Liver (tissue), 9 donors: Measurements from ENCODE around the gene ZMAT2. TPM values are rescaled to one million over a fixed set of nuclear protein-coding genes. Genes with fewer than 3 reads are reported as not detected.

Experiments
- DNase-seq: peaks from one replicate; pipeline ENCODE4 v3.0.0-alpha.2; 2017; ENCODE audit warnings: low spot score
- H3K27ac ChIP-seq, 2 donors: one replicate each; pipeline ENCODE4 v1.7.0; 2013; ENCODE audit warnings: inconsistent platforms in 2 of 2, low read length in 2 of 2, control low read depth in 1 of 2, low read depth in 1 of 2, mild to moderate bottlenecking in 1 of 2
- H3K27me3 ChIP-seq, 4 donors: one replicate each; pipeline versions ENCODE4 v1.6.1 to v1.7.0; 2013; ENCODE audit warnings: low read length in 3 of 4, inconsistent platforms in 1 of 4, mild to moderate bottlenecking in 1 of 4, moderate library complexity in 1 of 4; ENCODE audit not compliant: control insufficient read depth in 4 of 4, insufficient read depth in 4 of 4
- H3K36me3 ChIP-seq, 4 donors: one replicate each; pipeline versions ENCODE4 v1.6.1 to v1.7.0; 2013; ENCODE audit warnings: low read length in 3 of 4, mild to moderate bottlenecking in 3 of 4, low read depth in 1 of 4, moderate library complexity in 1 of 4; ENCODE audit not compliant: control insufficient read depth in 4 of 4, insufficient read depth in 3 of 4
- H3K4me1 ChIP-seq, 4 donors: one replicate each; pipeline versions ENCODE4 v1.6.1 to v1.7.0; 2013; ENCODE audit warnings: low read length in 3 of 4, mild to moderate bottlenecking in 3 of 4, moderate library complexity in 1 of 4; ENCODE audit not compliant: control insufficient read depth in 4 of 4, insufficient read depth in 4 of 4
- H3K4me3 ChIP-seq, 3 donors: one replicate each; pipeline versions ENCODE4 v1.6.1 to v1.7.0; 2013; ENCODE audit warnings: low read length in 3 of 3, control low read depth in 1 of 3, low read depth in 1 of 3, mild to moderate bottlenecking in 1 of 3
- H3K9ac ChIP-seq, 2 donors: one replicate each; pipeline ENCODE4 v1.7.0; 2013; ENCODE audit warnings: low read length in 2 of 2, mild to moderate bottlenecking in 2 of 2, moderate library complexity in 2 of 2, control low read depth in 1 of 2, low read depth in 1 of 2
- H3K9me3 ChIP-seq, 4 donors: one replicate each; pipeline versions ENCODE4 v1.6.1 to v1.7.0; 2013; ENCODE audit warnings: low read length in 3 of 4; ENCODE audit not compliant: control insufficient read depth in 4 of 4
- EGR1 ChIP-seq, 2 donors: IDR thresholded peaks; 2 replicates each; pipeline ENCODE4 v1.6.1; 2016 to 2018; ENCODE audit warnings: antibody characterized with exemption in 2 of 2, low read depth in 2 of 2
- FOXA1 ChIP-seq: IDR thresholded peaks from 2 replicates; pipeline ENCODE4 v1.6.1; 2016; ENCODE audit warnings: antibody characterized with exemption
- FOXA2 ChIP-seq: IDR thresholded peaks from 2 replicates; pipeline ENCODE4 v1.6.1; 2016; ENCODE audit warnings: antibody characterized with exemption
- GABPA ChIP-seq, 2 donors: IDR thresholded peaks in 1 of 2; conservative IDR thresholded peaks in 1 of 2; 2 replicates each; pipeline ENCODE4 v1.6.1; 2016; ENCODE audit warnings: antibody characterized with exemption in 2 of 2, mild to moderate bottlenecking in 1 of 2, moderate library complexity in 1 of 2
- HNF4A ChIP-seq, 2 donors: conservative IDR thresholded peaks; 2 replicates each; pipeline ENCODE4 v1.6.1; 2016; ENCODE audit warnings: antibody characterized with exemption in 2 of 2, mild to moderate bottlenecking in 2 of 2
- HNF4G ChIP-seq: IDR thresholded peaks from 2 replicates; pipeline ENCODE4 v1.6.1; 2016; ENCODE audit warnings: antibody characterized with exemption
- JUND ChIP-seq, 2 donors: IDR thresholded peaks; 2 replicates each; pipeline ENCODE4 v1.6.1; 2016; ENCODE audit warnings: antibody characterized with exemption in 2 of 2
- NR2F2 ChIP-seq: IDR thresholded peaks from 2 replicates; pipeline ENCODE4 v1.6.1; 2016; ENCODE audit warnings: antibody characterized with exemption
- RAD21 ChIP-seq, 2 donors: IDR thresholded peaks; 2 replicates each; pipeline ENCODE4 v1.6.1; 2016; ENCODE audit warnings: antibody characterized with exemption in 2 of 2, mild to moderate bottlenecking in 2 of 2
- RXRA ChIP-seq, 2 donors: IDR thresholded peaks; 2 replicates each; pipeline ENCODE4 v1.6.1; 2017 to 2018; ENCODE audit warnings: antibody characterized with exemption in 2 of 2, mild to moderate bottlenecking in 1 of 2
- SP1 ChIP-seq: IDR thresholded peaks from 2 replicates; pipeline ENCODE4 v1.6.1; 2018; ENCODE audit warnings: antibody characterized with exemption, mild to moderate bottlenecking
- TAF1 ChIP-seq: conservative IDR thresholded peaks from 2 replicates; pipeline ENCODE4 v1.6.1; 2016; ENCODE audit warnings: antibody characterized with exemption, mild to moderate bottlenecking
- YY1 ChIP-seq: IDR thresholded peaks from 2 replicates; pipeline ENCODE4 v1.6.1; 2016; ENCODE audit warnings: antibody characterized with exemption, mild to moderate bottlenecking
- WGBS: extraction: QIAGEN DNeasy Blood & Tissue Kit; methylation state at CpG from one replicate; pipeline ENCODE4 v1.1.7; 2013; 5-methylcytosine and 5-hydroxymethylcytosine counted together
- polyA plus RNA-seq, 2 donors: library from polyadenylated mRNA; stranded (reverse) in 1 of 2; unstranded in 1 of 2; fragments of 200-250 nt in 1 of 2; fragments of >200 nt in 1 of 2; fragmentation: Nextera tagmentation in 1 of 2; extraction: Ambion mirVana in 1 of 2; gene quantifications; one replicate each; pipeline versions ENCODE4 v1.2.1 to v1.2.3, GENCODE V29; 2013 to 2015
- total RNA-seq, 2 donors: library from RNA; depleted of rRNA; stranded (reverse); fragments of >200 nt; gene quantifications; one replicate each; pipeline ENCODE4 v1.2.3, GENCODE V29; 2014
- TF ChIP-seq, protein P1 (sequence below): IDR thresholded peaks from 2 replicates; pipeline ENCODE4 v1.6.1; 2016; ENCODE audit warnings: antibody characterized with exemption
- TF ChIP-seq, protein P2 (sequence below): IDR thresholded peaks from 2 replicates; pipeline ENCODE4 v1.6.1; 2016; ENCODE audit warnings: antibody characterized with exemption
- TF ChIP-seq, protein P3 (sequence below): IDR thresholded peaks from 2 replicates; pipeline ENCODE4 v1.6.1; 2016; ENCODE audit warnings: antibody characterized with exemption, mild to moderate bottlenecking
- TF ChIP-seq, protein P4 (sequence below): IDR thresholded peaks from 2 replicates; pipeline ENCODE4 v1.6.1; 2016; ENCODE audit warnings: antibody characterized with exemption
- donor health status: healthy.
- donor health status: healthy.
- donor health status: healthy.
- donor health status: healthy.
- donor health status: healthy.

The ZMAT2 gene, protein sequence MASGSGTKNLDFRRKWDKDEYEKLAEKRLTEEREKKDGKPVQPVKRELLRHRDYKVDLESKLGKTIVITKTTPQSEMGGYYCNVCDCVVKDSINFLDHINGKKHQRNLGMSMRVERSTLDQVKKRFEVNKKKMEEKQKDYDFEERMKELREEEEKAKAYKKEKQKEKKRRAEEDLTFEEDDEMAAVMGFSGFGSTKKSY
- total RNA-seq: 10 to 100 TPM; 16.4 to 27.5 TPM
- 10 to 100 TPM; 14.5 to 34.3 TPM for polyA plus RNA-seq

DNA sequence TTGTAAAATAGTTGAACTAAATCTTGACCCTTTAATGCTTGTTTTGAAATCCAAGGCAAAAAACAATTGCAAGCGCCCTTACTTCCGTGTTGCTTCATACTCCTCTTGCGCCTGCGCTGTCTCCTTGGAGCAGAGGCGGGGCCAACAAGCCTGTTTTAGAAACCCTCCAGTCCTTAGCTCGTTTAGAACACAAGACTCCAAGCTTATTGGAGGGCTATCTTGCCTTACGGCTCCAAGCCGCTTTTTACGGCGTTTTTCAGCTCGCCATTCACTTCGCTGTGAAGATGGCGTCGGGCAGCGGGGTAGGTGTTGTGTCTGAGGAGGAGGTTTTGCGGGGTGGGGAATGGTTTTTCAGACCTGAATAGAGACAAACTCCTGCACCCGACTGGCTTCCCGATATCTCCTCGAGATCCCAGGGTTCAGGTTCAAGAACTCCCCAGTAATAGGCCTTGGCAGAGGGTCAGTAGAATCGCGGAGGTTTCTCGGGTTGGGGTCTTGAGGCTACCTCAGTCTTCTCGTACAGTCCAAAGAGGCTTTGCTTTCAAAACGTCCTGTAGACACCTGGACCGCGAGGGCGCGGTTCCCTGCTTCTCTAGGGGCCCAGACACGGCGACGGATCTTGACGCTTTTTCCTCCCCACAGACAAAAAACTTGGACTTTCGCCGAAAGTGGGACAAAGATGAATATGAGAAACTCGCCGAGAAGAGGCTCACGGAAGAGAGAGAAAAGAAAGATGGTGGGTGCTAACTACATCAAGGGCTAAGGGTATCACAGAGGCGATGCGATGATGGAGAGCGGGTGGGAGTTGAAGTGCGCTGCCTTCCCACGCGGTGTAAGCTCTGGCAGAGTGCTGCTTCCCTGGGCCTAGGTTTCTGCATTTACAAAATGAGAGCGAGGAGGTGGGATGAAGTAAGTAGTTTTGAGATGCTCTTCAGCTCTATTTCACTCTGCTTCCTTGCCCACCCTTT is at the start of gene ZMAT2:
Gene ZMAT2, plus strand, starts transcription at position 271 of the 968 bp plus-strand sequence. Its CDS starts 14 bp downstream, at position 285.
- 2% methylated on average over 44 of the region's 44 CpGs for WGBS
- H3K36me3 ChIP-seq: peaks cover 17 to 72% (median 59%) of the 10 kb centered on the region in 4 donors
- H3K4me1 ChIP-seq: peaks cover 0 to 15% (median 12%) of the 10 kb centered on the region in 4 donors
- H3K4me3 ChIP-seq: peak within 1 kb of the TSS; percentile 70 to 71 (median 70)
- no peaks in the 10 kb centered on the region for H3K9me3 ChIP-seq
- H3K27me3 ChIP-seq: no peaks in the 10 kb centered on the region
- TF ChIP-seq FOXA2 (no peak), EGR1 (IDR thresholded peaks at IDR 0.05; ENCODE audit: low read depth in 2 of 2) (peak in 1 of 2 donors; percentile 31), NR2F2 (no peak), HNF4A (conservative IDR thresholded peaks at IDR 0.05) (peak in 1 of 2 donors; percentile 47), HNF4G (no peak), TAF1 (peak; percentile 79), SP1 (peak; percentile 71), JUND (IDR thresholded peaks at IDR 0.05) (peak; percentile 26 to 27), RAD21 (IDR thresholded peaks at IDR 0.05) (peak in 1 of 2 donors; percentile 57), FOXA1 (no peak), YY1 (peak; percentile 99), RXRA (IDR thresholded peaks at IDR 0.05) (peak; percentile 43 to 46), GABPA (IDR thresholded peaks at IDR 0.05 in 1 of 2, conservative IDR thresholded peaks at IDR 0.05 in 1 of 2) (peak in 1 of 2 donors; percentile 85)
- TF ChIP-seq, protein P1, sequence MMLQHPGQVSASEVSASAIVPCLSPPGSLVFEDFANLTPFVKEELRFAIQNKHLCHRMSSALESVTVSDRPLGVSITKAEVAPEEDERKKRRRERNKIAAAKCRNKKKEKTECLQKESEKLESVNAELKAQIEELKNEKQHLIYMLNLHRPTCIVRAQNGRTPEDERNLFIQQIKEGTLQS: peak; percentile 31
- TF ChIP-seq, protein P2, sequence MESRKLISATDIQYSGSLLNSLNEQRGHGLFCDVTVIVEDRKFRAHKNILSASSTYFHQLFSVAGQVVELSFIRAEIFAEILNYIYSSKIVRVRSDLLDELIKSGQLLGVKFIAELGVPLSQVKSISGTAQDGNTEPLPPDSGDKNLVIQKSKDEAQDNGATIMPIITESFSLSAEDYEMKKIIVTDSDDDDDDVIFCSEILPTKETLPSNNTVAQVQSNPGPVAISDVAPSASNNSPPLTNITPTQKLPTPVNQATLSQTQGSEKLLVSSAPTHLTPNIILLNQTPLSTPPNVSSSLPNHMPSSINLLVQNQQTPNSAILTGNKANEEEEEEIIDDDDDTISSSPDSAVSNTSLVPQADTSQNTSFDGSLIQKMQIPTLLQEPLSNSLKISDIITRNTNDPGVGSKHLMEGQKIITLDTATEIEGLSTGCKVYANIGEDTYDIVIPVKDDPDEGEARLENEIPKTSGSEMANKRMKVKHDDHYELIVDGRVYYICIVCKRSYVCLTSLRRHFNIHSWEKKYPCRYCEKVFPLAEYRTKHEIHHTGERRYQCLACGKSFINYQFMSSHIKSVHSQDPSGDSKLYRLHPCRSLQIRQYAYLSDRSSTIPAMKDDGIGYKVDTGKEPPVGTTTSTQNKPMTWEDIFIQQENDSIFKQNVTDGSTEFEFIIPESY: peak; percentile 77
- TF ChIP-seq, protein P3, sequence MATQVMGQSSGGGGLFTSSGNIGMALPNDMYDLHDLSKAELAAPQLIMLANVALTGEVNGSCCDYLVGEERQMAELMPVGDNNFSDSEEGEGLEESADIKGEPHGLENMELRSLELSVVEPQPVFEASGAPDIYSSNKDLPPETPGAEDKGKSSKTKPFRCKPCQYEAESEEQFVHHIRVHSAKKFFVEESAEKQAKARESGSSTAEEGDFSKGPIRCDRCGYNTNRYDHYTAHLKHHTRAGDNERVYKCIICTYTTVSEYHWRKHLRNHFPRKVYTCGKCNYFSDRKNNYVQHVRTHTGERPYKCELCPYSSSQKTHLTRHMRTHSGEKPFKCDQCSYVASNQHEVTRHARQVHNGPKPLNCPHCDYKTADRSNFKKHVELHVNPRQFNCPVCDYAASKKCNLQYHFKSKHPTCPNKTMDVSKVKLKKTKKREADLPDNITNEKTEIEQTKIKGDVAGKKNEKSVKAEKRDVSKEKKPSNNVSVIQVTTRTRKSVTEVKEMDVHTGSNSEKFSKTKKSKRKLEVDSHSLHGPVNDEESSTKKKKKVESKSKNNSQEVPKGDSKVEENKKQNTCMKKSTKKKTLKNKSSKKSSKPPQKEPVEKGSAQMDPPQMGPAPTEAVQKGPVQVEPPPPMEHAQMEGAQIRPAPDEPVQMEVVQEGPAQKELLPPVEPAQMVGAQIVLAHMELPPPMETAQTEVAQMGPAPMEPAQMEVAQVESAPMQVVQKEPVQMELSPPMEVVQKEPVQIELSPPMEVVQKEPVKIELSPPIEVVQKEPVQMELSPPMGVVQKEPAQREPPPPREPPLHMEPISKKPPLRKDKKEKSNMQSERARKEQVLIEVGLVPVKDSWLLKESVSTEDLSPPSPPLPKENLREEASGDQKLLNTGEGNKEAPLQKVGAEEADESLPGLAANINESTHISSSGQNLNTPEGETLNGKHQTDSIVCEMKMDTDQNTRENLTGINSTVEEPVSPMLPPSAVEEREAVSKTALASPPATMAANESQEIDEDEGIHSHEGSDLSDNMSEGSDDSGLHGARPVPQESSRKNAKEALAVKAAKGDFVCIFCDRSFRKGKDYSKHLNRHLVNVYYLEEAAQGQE: peak; percentile 78
- TF ChIP-seq, protein P4, sequence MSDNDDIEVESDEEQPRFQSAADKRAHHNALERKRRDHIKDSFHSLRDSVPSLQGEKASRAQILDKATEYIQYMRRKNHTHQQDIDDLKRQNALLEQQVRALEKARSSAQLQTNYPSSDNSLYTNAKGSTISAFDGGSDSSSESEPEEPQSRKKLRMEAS: peak; percentile 45
- peak within 1 kb of the TSS; percentile 29 to 77 for H3K9ac ChIP-seq
- peak; percentile 89 for DNase-seq
- peak within 1 kb of the TSS in 1 of 2 donors; percentile 26 for H3K27ac ChIP-seq
